Dermis blood vessel endothelial cell (primary cell): ENCODE measurements around the gene GALNS. TPM values are rescaled to one million over a fixed set of nuclear protein-coding genes. Genes with fewer than 3 reads are reported as not detected.
"Not testable (repeated sequence)": the region's sequence is repeated elsewhere in the genome, so short reads cannot be mapped to it uniquely, and the experiment has no call there.

Experiments used
- DNase-seq: peaks from one replicate; pipeline ENCODE4 v3.0.0; 2010
- total RNA-seq: library from RNA; depleted of rRNA; stranded (reverse); fragments of >200 nt; gene quantifications from 2 replicates; pipeline ENCODE4 v1.2.3, GENCODE V29; 2014

The GALNS gene
- total RNA-seq, 1 donor from 2014 or later = 25.0 TPM

DNA sequence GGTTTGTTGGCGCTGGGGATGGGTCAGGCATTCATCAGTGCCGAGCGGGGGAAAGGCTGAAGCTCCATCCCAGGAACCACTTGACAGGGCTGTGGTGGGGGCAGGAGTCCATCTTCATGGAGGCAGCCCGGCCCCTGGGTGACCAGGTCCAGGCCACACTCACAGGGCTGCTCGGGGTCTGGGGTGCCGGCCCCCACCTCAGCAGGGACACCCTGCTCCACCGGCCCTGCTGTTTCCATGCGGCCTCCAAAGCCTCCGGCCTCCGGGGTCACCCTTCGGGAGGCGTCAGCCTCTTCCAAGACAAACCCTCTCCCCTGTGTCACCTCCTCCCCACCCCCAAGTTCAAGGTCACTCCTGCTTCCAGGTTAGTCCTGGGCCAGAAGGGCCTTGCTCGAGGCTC is 22.1 kb downstream of the GALNS start:
- no peak for DNase-seq

DNA sequence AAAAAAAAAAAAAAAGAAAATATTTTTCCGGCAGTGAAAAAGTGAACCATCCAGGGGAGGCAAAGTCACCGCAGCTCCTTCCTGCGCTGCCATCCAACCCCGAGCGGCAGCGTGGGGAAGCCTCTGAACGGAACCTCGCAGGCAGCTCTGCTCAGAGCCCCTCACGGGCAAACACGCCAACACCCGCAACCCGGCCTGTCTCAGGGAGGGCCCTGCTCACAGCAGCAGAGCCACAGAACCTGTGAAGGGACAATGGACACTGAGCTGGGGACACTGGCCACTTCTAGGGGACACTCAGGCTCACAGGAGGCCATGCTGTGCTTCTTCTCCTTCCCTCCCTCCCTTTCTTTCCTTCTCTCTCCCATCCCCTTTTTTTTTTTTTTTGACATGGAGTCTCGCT is 23.7 kb downstream of the GALNS start:
- DNase-seq = no peak

DNA sequence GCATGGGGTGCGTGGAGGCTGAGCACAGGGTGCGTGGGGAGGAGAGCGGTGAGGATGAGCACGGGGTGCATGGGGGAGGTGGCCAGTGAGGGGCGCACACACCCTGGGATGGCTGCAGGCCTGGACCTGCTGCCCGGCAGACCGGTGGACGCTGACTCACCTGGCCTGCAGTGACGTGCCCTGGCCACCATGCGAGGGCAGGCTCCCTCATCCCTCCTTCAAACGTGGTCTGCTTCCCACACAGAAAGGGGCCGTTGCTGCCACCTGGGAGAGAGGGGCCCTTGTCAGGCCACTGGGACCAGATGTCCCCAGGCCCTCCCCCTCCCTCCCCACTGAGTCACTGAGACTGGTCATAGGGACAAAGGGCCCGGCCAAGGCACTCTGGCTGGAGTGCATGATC is 24.9 kb downstream of the GALNS start:
- no peak for DNase-seq

DNA sequence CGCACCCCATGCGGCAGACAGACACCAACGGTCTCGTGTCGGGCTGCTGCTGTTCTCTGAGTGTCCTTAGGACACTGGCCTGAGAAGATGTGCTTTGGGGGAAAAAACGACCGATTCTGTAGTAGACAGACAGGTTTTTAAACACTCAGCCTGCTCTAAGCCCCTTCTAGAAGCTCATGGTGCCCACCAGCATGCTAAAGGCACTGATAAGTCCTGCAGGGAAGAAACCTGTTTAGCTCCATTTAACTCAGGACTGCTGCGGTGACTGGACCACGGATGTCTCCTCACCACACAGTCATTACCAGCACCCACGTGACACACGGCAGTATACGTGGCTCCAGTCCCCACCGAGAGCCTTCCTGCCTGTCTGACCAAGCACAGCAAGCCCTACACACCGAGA is 26.0 kb downstream of the GALNS start:
- no peak for DNase-seq

DNA sequence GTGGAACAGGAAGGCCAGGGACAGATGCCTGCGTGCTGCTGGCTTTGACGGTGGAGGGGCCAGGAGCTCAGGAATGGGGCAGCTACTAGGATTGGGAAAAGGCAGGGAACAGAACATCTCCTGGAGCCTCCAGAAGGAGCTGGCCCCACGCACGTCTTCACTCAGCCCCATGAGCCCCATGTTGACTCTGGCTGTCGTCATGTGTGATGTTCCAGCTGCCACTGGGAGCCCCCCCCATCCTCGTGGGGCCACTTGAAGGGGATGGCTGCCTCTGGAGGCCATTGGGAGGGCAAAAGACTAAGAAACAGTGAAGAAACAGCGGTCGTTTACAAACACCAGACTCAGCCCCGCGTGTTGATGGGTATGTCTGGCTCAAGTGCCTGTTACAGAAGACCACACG is 26.5 kb downstream of the GALNS start:
- DNase-seq = no peak

DNA sequence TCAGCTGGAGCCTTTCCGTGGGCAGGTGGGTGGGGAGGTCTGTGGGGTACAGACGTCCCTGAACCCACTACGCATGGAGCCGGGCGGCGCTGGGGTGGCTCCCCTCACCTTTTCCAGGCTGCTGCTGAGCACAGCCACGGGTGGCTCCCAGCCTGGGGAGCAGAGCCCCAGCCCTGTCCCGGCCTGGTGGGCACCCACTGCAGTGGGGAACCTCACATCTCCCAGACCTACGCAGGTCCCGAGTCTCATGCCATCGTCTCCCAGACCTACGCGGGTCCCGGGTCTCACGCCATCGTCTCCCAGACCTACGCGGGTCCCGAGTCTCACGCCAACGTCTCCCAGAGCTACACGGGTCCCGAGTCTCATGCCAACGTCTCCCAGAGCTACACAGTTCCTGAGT is 28.0 kb downstream of the GALNS start:
- no peak for DNase-seq

DNA sequence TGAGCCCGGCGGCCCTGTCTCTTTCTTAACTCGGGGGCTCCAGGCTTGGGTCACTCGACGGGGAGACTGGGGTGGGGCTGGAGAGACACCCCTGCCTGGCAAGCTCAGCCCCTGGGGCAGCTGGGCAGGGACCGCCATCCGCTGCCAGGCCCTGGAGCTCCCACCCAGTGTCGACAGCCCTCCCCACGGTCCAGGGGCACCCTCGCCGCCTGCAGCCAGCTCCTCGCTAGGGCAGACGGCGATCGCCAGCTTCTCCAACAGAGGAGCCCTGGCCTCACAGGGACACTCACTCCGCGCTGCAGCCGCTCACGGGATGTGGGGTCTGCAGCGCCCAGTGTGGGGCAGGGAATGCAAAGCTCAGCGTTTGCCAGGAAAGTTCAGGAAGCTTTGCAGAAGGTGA is 29.0 kb downstream of the GALNS start:
- DNase-seq = no peak

DNA sequence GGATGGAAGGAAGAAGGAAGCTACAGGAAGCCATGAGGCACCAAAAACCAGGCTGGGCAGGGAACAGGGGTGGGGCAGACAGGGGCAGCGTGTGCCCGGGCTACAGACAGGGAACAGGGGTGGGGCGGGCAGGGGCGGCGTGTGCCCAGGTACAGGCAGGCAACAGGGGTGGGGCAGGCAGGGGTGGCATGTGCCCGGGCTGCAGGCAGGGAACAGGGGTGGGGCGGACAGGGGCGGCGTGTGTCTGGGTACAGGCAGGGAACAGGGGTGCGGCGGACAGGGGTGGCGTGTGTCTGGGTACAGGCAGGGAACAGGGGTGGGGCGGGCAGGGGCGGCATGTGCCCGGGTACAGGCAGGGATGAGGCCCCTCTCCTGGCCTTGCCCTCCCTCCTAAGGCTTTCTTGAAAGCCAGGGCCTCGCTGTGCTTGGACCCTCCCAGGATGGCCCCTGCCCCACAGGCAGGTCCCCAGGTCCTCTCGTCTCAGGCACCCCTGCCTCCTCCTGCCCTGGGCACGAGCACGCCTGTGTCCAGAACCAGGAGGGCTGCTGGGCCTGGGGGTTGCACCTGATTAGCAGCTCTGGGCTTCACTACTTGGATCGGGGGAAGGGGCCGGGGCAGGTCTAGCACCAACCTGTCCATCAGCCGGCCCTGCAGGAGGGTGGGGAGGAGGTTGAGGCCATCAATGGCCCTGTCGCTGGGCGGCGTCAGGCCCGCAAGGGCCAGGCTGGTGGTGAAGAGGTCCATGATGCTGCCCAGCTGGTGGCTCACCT is 30.5 kb downstream of the GALNS start:
- no peak for DNase-seq

DNA sequence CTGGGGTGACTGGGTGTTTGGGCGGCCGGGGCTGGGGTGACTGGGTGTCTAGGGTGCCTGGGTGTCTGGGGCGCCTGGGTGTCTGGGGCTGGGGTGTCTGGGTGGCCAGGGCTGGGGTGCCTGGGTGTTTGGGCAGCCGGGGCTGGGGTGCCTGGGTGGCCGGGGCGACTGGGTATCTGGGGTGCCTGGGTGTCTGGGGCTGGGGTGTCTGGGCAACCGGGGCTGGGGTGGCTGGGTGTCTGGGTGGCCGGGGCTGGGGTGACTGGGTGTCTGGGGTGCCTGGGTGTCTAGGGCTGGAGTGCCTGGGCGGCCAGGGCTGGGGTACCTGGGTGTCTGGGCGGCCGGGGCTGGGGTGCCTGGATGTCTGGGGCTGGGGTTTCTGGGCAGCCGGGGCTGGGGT is 31.6 kb downstream of the GALNS start:
- no peak for DNase-seq

DNA sequence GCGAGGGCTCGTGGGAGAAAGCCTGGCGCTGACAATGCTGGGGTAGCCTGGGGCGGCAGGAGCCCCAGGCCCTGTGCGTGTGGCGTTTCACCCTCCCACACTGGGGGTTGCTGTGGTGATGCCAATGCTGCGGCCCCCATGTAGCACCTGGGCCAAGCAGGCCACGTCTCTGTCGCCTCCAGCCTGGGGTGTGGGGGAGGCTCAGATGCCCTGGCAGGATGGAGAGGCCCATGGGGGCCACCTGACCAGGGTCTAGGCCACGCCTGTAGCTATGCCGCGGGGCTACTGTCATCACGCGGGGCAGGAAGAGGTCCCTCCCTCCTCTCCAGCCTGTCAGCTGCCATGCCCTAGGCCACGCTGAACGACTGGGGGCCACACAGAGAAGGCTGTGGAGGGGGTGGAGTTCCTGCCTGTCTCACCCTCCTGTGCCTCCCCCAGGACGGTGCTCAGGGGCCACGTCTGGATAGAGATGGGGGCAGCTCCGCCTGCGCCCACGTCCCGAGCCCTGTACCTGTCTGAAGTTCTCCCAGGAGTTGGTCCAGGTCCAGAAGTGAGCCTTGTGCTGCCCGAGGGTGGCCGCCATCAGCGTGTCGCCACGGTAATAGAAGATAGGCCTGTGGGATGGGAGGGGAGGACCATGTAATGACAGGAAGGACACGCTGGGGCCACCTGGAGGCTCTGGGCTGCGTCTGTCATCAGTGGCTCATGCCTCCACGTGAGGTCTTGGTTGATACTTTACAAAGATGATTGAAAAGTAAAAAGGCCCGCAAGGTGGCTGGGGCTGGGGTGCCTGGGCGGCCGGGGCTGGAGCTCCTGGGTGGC is 32.3 kb downstream of the GALNS start:
- DNase-seq = no peak

DNA sequence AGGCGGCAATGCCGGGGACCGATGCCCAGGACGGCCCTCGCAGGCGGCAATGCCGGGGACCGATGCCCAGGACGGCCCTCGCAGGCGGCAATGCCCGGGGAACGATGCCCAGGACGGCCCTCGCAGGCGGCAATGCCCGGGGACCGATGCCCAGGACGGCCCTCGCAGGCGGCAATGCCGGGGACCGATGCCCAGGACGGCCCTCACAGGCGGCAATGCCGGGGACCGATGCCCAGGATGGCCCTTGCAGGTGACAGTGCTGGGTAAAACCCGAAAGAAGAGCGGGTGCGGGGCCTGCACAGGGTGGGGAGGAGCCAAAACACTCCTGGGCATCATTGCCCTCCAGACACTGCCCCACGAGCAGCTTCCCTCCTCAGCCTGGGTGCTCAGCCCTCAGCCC is 33.1 kb downstream of the GALNS start:
- not testable (repeated sequence) for DNase-seq

DNA sequence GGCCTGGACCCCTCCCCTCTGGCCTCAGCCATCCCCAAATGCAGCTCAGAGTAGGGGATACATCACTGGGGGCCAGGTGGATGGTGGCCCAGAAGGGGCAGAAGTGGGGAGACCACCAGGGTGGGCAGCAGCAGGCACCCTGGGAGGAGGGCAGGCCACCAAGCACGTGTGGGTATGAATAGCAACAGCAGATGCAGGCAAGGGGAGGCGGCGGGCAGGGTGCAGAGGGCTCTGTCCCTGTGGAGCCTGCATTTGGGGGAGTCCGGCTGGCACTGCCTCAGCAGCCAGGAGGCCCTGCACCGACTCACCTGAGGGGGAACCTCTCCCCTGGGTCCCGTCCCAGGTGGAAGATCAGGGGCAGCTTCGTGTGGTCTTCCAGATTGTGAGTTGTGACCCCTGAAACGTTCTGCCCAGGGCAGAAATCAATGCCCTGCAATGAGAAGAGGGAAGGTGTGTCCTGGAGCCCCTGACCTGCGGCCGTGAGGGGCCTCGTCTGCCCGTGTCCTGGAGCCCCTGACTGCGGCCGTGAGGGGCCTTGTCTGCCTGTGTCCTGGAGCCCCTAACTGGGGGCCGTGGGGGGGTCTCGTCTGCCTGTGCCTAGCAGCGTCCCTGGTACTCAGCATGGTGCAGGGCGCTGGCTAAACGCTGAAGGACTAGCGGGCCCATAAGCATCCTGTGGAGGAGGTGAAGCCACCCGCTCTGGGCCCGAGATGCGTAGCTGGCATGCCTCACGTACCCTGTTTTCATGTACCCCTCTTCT is 34.3 kb downstream of the GALNS start:
- no peak for DNase-seq

DNA sequence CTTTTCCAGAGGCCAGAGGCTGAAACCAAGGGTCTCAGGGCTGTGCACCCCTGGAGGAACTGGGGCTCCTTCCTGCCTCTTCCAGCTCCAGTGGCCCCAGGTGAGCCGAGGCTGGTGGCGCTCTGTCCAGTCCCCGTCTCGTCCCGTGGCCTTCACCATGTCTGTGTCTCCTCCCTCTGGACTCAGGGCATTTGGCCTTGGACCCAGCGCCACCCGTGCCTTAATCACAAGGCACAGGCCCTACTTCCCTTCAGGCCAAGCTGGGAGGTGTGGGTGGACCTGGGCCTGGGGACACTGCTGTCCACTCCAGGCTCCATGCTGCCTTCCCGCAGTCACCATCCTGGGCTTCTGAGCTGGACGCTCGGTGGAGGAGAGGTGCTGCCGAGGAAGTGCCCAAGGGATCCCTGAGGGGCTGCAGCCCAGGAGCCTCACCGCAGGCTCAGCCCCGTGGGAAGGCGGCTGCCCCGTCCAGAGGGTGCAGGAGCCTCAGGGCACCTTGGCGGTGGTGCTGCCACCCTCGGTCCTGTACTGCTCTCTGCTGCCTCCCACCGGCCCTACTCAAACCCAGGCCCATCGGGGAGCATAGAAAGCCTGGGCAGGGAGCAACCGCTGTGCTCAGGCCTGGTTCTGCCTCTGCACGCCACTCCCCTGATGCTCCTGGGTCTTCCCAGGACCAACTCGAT is 35.4 kb downstream of the GALNS start:
- DNase-seq = no peak

DNA sequence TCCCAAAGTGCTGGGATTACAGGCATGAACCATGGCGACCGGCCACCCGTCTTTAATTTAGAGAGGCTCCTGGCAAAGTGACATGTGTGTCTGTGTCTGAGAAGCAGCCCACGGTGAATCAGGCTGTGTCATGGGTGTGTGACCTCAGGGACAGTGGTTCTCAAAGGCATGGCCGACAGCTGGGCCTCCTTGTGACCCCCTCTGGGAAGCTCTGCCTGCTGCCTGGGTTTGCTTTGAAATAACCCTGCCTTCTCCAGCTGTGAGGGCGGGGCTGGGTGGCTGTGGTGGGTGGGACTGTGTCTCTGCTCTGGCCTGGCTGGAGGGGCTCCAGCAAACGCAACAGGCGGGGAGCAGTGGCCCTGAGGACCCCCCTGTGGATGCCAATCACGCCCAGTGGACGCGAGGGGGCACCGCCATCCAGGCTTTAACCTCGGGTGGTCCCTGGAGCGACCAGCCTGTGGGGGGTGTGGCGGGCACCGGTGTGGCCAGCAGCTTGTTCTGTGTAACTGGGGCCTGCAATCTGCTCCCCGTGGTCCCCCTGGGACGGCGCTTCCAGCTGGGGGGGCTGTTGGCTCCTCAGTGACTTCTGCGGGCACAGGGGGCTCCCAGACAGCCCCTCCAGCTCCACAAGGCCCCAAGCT is 36.2 kb downstream of the GALNS start:
- DNase-seq = no peak

DNA sequence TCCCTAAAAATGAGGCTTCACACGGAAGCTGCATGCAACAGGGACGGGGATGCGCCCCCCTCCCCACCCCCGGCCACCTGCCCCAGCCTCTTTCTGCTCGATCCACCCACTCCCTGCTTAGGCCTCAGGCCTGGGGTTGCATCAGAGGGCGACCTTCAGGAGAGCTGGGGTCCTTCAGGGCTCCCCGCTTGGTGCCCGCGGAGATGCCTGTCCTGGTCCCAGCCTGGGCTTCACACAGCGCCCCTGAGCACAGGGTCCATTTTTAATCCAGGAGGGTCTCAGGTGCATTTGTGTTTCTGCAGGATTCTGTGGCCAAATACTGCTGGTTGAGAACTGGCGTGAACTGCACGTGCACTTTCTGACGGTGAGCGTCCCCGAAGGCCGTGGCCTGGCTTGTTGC is 37.6 kb downstream of the GALNS start:
- no peak for DNase-seq

DNA sequence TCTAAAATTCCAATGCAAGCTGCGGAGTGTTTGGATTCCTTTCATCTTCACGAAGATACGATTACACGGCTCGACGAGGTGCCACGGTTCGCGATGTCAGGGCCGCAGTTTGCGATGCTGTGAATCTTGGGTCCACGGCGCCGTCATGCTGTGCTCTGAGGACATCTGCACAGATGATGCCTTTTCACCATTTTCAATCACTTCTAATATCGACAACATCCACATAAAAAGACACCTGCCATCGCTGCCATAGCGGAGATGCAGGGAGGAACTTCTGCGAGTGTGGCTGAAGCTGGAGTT is 38.2 kb downstream of the GALNS start:
- DNase-seq = no peak

DNA sequence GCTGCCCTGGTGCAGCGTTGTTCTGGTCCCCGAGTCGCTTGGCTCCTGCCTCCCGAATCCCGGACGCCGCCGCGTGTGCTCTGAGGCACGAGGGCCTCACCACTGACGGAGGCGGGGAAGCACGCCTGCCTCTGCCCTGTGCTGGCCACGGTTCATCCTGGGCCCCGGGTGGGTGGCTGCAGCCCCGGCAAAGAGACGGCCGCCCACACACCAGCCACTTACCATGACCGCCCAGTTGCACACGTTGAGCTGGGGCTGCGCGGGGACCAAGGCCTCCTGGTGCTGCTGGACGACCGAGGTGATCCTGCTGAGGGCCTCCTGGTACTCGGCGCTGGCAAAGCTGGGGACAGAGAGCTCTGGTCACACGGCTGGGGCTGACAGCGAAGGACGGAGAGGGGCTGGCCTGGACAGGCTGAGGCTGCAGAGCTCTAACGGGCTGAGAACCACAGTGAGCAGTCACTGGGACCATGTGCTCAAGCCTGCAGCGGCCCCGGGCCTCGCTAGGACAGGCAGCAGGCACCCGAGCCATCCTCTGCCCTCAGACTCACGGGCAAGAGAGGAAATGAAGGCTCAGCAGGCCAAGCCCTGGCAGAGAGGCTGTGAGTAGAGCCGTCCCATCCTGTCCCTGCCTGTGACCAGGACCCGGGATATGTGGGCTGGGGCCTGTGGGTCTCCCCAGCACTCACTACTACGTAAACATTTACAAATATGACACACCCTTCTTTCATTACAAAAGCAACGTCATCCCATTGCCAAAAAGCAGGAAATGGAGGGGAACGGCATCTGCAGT is 38.8 kb downstream of the GALNS start:
- DNase-seq = no peak

DNA sequence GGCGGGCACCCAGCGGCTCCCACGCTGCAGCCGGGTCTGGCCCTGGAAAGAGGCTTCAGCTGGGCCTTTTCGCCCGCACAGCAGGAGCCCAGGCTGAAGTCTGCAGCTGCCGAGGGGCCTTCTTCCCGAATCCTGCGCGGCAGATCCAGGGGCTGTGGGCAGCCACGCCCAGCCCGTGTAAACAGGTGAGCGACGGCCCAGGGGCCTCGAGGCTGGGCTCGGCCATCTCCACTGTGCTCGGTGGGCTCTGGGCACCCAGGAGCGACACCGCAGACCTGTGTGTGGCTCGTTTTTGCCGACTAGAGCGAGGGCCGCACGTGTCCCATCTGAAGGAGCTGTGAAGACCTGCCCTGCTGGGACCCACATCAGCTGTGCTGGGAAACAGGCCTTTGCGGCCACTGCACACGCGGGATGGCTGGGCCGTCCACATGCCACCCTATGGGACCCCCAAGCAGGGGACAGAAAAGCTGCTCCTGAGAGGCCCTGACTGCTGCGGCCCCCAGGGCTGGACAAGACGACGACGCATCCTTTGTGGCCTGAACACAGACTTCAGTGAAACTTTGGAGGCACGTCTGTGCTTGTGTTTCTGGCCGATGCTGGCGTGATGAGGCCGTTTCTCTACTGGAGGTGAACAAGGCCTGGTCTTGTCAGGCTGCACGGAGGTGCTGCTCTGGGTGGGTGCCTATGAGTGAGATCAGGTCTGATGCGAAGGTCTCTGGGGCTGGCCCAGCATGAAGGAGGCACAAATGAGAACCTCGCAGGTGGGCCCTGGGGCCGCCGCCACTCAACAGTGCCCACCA is 39.8 kb downstream of the GALNS start:
- DNase-seq = no peak

DNA sequence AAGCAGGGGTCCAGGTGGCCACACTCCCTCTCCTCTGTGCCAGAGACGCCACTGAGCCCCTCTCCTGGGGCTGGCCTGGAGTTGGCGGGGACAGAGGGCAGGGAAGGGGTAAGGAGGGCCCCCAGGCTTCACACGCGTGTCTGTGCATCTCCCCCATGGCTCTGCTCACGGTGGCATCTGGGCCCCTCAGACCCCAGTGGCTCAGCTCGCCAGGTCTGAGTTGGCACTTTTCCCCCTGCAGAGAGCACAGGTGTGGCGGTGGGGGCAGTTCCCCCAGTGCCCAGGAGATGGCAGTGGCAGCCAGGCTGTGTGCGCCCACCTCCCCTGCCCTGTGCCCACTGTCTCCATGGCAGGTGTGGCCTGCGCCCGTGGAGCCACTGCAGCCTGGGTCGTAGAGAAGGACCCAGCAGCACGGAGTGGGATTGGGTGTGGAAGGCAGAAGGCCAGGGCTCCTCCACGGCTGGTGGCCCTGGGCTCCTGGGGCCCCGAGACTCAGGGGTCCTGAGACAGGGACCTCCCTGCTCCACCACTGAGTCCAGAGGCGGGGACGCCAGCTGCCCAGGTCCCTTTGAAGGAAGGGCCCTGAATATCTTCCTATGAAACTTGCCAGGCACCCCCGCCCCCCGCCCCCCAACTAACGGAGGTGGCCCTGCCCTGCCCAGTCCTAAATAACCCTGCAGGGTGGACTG is 40.7 kb downstream of the GALNS start:
- peak; percentile 60 for DNase-seq

DNA sequence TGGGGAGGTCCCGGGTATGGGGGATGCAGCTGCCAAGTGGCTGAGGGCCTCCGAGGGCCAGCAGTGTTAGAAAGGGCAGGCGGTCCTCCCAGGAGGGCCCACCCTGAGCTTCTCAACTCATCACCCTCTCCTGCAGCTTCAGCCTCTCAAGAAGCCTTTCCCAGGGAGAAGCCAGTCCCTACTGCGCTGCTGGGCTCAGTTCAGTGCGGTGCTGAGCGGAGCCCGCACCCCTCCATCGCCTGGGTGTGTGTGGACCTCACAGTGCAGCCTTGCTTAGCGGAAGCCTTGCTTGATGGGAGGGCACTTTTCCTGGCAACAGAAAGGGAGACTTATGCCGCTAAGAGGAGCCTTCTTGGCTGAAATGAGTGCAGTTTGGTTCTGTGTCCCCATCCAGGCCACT is 41.5 kb downstream of the GALNS start:
- no peak for DNase-seq
